Renal cortex interstitium (tissue), 11 donors: ENCODE measurements around the gene DOK3. TPM values are rescaled to one million over a fixed set of nuclear protein-coding genes. Genes with fewer than 3 reads are reported as not detected.

Experiments
- DNase-seq, 11 donors: peaks; one replicate each; pipeline ENCODE4 v3.0.0-alpha.2; 2013; ENCODE audit warnings: low read depth in 9 of 11, low spot score in 4 of 11; ENCODE audit errors: extremely low read depth in 1 of 11
- polyA plus RNA-seq, 3 donors: library from polyadenylated mRNA; unstranded; fragments of 120-200 nt; gene quantifications; one replicate each; pipeline ENCODE4 v1.2.1, GENCODE V29; 2013; ENCODE audit not compliant: insufficient read length in 3 of 3

Gene DOK3
- polyA plus RNA-seq, 3 donors: 3.8 to 7.1 (median 5.8) TPM

DNA sequence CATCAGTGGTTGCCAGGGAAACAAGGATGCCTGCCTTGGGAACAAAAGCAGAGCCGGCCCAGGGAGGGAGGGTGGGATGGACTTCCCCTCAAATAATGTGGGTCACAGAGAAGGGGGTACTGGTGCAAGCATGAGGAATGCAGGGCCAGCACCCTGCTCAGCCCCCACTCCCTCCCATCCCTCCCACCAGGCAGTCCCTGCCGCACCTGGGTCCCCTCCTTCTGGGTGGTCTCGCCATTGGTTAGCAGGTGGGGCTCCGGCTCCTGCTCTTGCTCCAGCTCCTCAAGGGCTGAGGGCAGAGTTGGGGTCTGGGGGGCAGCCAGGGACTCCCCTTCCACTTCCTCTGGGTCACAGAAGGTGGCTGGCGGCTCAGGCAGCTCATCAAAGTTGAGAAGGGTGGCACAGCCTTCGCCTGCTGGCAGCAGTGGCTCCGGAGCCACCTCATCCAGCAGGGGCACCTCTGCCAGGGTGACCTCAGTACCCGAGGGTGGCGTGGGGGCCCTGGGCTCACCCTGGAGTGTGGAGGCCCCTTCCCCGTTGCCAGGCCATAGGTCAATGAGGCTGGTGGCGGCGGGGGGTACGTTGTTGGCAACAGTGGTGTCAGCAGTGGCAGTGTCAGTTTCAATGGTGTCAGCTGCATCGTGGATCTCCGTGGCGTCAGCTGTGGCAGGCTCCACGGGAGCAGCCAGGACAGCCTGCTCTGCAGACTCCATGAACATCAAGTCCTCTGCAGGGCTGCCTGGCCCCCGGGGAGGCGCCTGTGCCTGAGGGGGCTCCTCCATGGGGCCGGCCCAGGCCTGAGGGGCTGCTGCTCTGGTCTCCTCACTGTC lies 51.6 kb downstream of the DOK3 start:
- DNase-seq: no peak

- peak in 9 of 11 donors; percentile 56 to 91 (median 86) for DNase-seq
Observed at GRCh38 chr5:177456976-177457851, 52.4 kb downstream of the DOK3 start.

- DNase-seq: no peak
Observed at GRCh38 chr5:177456591-177456964, 53.0 kb downstream of the DOK3 start.

GRCh38 chr5:177455661-177456590 lies 53.7 kb downstream of the DOK3 start:
- peak in 8 of 11 donors; percentile 80 to 91 (median 88) for DNase-seq

DNA sequence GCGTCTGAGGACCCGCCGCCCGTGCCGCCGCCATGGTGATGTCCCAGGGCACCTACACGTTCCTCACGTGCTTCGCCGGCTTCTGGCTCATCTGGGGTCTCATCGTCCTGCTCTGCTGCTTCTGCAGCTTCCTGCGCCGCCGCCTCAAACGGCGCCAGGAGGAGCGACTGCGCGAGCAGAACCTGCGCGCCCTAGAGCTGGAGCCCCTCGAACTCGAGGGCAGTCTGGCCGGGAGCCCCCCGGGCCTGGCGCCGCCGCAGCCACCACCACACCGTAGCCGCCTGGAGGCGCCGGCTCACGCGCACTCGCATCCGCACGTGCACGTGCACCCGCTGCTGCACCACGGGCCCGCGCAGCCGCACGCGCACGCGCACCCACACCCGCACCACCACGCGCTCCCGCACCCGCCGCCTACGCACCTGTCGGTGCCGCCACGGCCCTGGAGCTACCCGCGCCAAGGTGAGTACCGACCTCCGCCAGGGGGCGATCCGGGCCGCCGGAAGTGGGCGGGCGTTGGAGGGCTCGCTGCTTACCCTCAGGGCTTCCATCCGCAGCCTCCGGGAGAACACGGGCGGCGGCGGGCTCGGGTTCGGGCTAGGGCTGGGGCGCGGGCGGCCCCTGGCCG lies 54.5 kb downstream of the DOK3 start:
- DNase-seq: peak in 5 of 11 donors; percentile 57 to 79 (median 77)

DNA sequence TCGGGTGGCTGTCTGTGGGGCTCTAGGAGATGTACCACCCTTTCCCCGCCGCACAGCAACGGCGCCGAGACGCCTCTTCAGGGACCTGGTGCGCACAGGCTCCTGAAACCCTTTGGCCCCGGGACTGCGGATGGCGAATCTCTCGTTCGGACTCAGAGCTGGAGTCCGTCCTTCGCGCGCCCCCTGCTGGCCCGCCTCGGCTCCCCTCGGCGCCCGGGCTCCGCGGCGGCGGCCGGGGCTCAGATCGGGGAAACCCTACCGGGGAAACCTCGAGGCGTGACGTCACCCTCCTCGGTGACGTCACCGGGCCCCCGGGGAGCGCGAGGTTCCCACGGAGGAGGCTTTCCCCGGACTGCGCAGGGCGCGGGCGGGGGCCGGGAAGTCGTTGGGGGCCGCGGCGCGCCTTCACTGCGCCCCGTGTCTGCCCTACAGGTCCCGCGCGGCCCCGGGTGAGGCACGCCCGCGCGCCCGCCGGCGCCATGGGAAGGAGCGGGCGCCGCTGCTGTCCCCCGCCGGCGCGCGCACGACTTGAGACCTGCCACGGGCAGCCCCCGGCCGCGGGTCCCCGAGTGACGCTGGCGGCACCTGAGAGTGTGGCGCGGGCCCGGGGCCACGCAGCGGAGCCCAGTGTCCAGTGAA lies 55.1 kb downstream of the DOK3 start:
- DNase-seq: peak in 7 of 11 donors; percentile 76 to 91 (median 88)

GRCh38 chr5:177453852-177454396 lies 55.7 kb downstream of the DOK3 start:
- no peak for DNase-seq

DNA sequence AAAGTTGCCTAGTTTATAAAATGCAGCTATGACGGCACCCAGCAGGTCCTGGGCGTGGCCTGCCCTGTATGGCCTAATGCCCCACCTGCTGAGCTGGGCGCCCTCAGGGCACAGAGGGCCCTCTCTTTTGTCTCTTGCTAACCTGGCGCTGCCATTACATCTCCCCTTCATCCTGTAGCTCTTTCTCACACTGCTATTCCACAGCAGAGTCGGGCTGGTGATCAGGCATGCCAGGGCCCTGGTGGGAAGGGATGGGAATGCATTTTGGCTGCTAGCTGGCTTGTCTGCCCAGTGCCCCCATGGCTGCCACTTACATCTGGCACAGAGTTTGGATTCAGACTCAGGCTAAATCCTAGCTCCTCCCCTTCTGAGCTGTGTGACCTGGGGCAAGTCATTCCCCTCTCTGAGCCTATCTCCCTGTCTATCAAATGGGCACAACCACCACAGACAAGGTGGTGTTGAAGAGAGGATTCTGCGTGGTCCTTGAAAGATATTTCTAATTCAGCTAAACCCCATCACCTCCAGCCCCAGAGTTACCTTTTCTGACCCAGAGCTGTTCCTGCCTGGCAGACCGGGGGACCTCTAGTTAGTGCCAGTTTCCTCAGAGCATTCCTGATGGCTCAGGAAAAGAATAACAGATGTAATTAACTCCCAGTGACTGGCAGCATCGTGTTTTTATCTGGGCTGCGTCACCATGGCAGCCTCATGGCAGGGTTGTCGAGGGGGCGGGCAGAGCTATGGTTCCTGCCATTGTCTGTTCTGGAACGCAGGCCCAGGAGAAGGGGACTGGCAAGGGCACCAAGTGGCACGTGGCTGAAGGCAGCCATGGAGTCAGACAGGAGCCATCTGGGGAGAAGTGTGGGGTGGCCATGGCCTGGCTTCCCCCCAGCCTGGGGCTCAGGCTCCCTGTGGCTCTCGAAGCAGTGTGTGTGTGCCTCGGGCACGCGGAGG lies 56.7 kb downstream of the DOK3 start:
- no peak for DNase-seq

Other genes with a start within 250 kb of the DOK3 start
- 10 to 100 TPM; 24.3 to 32.0 (median 28.8) TPM for gene RAB24, start 206.1 kb downstream of the DOK3 start, polyA plus RNA-seq
- gene PRELID1, start 206.0 kb downstream of the DOK3 start, polyA plus RNA-seq: 100 to 1,000 TPM in 2 of 3 donors, 10 to 100 TPM in 1; 94.5 to 151 (median 114) TPM
- 10 to 100 TPM; 15.2 to 26.5 (median 22.1) TPM for gene MXD3, start 197.9 kb downstream of the DOK3 start, polyA plus RNA-seq
- 100 to 1,000 TPM; 110 to 153 (median 140) TPM for gene LMAN2, start 158.2 kb downstream of the DOK3 start, polyA plus RNA-seq
- 10 to 100 TPM; 12.1 to 17.5 (median 14.1) TPM for gene RGS14, start 151.9 kb downstream of the DOK3 start, polyA plus RNA-seq
- 100 to 1,000 TPM; 181 to 315 (median 202) TPM for gene SLC34A1, start 125.4 kb downstream of the DOK3 start, polyA plus RNA-seq
- gene PFN3, start 109.2 kb downstream of the DOK3 start, polyA plus RNA-seq: 1 to 10 TPM in 2 of 3 donors, under 1 TPM in 1; 0.37 to 7.4 (median 3.2) TPM
- 10 to 100 TPM in 2 of 3 donors, 1 to 10 TPM in 1; 9.1 to 25.2 (median 10.2) TPM for gene F12, start 100.3 kb downstream of the DOK3 start, polyA plus RNA-seq
- gene GRK6, start 83.2 kb downstream of the DOK3 start, polyA plus RNA-seq: 10 to 100 TPM; 21.2 to 31.2 (median 30.8) TPM
- gene PRR7, start 63.0 kb downstream of the DOK3 start, polyA plus RNA-seq: 1 to 10 TPM in 2 of 3 donors, under 1 TPM in 1; 0.96 to 2.8 (median 2.8) TPM
- 100 to 1,000 TPM; 169 to 239 (median 183) TPM for gene DBN1, start 36.2 kb downstream of the DOK3 start, polyA plus RNA-seq
- gene PDLIM7, start 12.2 kb downstream of the DOK3 start, polyA plus RNA-seq: 100 to 1,000 TPM in 2 of 3 donors, 10 to 100 TPM in 1; 82.7 to 143 (median 125) TPM
- 100 to 1,000 TPM in 2 of 3 donors, 10 to 100 TPM in 1; 84.2 to 112 (median 107) TPM for gene DDX41, start 7.1 kb upstream of the DOK3 start, polyA plus RNA-seq
- 100 to 1,000 TPM in 1 of 3 donors, 10 to 100 TPM in 2; 69.6 to 126 (median 85.4) TPM for gene FAM193B, start 44.7 kb upstream of the DOK3 start, polyA plus RNA-seq
- gene TMED9, start 82.4 kb upstream of the DOK3 start, polyA plus RNA-seq: 100 to 1,000 TPM; 148 to 180 (median 154) TPM
- 10 to 100 TPM; 19.6 to 29.5 (median 27.9) TPM for gene B4GALT7, start 90.3 kb upstream of the DOK3 start, polyA plus RNA-seq